HTERT RPE-1 (cell line): ENCODE data around the gene PYGL.

Experiments
- in situ Hi-C: fragments of 300-500 bp; cut with MboI; formaldehyde crosslinking; loops from 4 replicates; pipeline ENCODE4 v1.14.3; 2020; ENCODE audit warnings: low sequenced_read_pairs

PYGL gene

GRCh38 chr14:50875359-50876070 is 68.8 kb downstream of the PYGL start:
- in situ Hi-C loops = no loop called here

- in situ Hi-C loops = no loop called here
Observed at GRCh38 chr14:50874757-50875156, 69.5 kb downstream of the PYGL start.

DNA sequence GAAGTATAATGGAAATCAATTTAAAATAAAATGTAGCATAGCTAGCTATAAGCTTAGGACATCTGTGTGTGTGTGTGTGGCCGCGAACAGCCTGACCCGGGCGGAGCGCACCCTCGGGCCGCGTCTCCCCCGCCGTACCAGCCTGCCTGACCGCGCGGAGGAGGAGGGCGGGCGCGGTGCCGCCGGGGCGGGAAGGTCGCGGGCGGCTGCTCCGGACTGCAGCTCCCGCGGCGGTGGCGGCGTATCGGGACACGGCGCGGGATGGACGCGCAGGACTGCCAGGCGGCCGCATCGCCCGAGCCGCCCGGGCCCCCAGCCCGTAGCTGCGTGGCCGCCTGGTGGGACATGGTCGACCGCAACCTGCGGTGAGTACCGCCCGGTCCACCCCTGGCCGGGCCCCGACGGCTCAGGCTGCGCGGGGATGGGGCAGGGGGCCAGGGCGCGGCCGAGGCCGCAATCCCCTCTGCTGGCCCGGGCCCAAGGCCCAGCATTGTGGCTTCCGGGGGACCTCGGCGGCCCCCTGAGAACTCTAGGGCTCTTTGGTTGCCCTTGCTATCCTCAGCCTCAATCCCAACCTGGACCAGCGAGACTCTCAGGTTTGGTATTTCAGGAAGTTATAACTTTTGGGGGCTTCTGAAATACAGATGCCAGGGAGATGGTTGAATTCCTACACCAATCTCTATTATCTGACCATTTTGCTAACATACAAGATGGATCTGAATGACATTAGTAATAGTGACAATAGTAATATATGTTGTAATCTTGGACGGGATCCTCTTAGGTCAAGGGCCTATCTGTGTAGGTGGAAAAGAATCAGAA is 72.2 kb downstream of the PYGL start, which contains the start of gene ABHD12B:
ABHD12B (plus strand) TSS at position 140 of the 819 bp plus-strand sequence; CDS start at position 262, 122 bp downstream.
- in situ Hi-C loops = no loop called here

- in situ Hi-C loops = no loop called here
Observed at GRCh38 chr14:50871228-50871627, 73.1 kb downstream of the PYGL start.

DNA sequence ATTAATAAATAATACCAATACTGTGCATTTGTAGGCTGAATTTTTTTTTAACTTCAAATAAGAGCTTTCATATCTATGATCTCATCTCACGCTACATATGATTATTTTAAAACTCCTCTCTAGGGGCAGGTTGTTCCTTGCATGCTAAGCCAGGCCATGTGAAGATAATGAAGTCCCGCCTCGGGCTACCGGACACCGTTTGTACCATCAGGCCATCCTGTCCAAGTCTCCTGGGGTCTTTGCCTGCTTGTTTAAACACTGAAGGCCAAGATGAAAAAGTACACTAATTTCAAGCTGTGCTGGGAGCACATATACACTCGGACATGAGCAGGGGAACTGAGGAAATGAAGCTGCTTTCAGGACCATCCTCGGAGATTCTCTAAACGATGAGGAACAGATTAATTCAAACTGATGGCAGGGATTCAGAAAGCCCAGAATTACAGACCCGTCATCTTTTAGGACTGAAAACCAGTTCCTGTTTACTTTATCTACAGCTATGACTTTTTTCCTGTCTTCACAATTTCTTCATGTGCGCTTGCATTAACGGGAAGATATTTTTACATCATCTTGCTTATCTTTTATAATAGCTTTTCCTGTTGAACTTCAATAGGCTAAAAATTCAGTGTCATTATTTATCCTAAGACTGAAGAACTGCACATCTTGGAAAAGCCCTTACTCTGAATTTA is 78.7 kb downstream of the PYGL start:
- in situ Hi-C loops = no loop called here

- in situ Hi-C loops = no loop called here
Observed at GRCh38 chr14:50864946-50865345, 79.3 kb downstream of the PYGL start.

GRCh38 chr14:50864237-50864636 is 80.0 kb downstream of the PYGL start:
- in situ Hi-C loops = no loop called here

DNA sequence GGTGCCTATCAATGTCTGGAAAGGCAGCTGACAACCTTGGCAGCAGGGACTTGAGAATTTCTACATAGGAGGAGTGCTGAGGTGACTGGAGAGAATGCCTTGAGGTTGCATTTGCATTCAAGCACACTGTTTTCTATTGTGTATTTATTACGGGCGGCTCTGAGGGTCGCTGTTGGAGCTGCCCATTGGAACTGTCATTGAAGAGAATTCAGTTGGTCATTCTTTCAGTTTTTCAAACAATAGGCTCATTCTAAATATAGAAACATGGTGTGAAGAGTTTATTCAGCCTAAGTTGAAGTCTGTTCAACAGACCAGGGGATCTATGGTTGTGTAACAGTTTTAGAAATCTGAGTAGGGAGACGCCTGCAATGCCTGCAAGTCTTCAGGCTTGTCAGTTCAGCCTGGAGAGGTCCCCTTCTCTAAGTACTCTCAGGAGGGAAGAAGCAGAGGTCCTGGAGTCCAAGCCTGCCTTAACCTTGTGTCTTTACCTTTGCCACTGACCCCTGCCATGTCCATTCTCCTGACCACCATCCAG is 82.2 kb downstream of the PYGL start:
- in situ Hi-C loops = no loop called here

DNA sequence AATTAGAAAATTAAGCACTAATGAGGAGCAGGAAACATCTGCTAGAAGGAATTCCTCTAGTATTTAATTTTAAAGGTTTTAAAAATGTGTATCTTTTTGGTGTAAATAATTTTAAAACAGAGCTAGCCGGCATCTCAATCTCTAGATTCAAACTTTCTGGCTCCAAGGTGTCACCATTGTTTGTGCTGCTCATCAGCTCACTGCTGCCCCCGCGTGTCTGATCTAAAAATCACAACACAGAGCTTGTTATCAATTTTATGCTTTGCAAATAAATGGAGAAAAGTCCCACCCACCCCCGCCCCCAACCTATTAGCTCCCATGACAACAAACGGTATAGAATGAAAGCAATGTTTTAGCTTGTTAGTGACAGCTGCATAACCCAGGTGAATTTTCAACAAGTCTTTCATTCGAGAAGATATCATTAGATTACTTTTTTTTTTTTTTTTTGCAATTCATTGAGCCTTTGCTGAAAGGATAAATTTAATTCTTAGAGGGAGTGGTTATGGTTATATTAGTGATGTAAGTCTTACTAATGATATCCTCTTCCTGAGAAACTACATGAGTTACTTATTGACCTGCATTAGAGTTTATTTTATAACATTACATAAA is 83.7 kb downstream of the PYGL start:
- in situ Hi-C loops = no loop called here

DNA sequence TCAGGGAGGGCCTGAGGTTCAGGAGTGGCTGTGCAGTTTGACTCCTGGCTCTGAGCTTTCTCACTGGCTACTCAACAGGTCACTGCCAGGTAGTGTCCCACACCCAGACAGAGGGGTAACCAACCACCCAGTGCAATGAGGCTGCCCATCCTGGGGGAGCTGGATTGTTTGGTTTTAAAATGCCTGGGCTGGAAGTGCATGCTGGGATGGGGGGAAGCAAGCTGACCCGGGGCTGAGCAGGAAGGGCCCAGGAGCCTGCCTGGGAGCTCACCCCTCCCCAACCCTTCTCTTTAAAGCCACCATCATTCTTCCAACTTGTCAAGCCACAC is 85.0 kb downstream of the PYGL start:
- in situ Hi-C loops = no loop called here

DNA sequence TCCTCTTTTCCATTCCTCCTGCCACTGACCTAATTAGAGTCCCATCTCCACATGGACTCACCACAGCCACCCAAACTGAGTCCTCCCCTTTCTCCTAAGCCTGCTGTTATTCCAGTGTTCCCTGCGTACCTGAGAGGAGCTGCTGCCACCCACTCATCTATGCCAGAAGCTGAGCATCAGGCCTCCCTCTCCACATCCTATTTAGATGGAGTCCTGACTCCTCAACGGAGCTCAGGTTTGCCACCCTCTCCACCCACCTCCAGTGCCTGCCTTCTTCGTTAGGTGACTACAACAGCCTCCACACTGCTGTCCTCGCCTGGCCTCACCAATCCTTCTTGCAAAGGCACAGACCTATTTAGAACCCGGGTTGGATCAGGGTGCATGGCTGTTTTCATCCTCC is 87.6 kb downstream of the PYGL start:
- in situ Hi-C loops = no loop called here

DNA sequence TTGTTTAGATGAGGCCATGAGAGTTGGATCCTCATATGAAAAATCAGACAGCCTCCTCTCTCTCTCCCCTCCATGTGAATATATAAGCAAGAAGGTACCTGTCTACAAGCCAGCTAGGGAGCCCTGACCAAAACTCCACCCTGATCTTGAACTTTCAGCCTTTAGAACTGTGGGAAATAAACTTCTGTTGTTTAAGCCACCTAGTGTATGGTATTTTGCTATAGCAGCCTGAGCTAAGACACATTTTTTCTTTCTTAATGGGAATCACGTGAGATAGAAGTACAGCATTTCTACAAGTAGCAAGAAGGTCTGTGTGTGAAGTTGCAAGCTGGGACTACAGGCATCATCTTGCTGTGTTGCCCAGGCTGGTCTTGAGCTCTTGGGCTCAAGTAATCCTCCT is 88.7 kb downstream of the PYGL start:
- in situ Hi-C loops = no loop called here
